ENCODE measurements around the gene SNRPD2.
A peak's percentile ranks its signal among the peaks of the same experiment; 100 is the strongest.

SNRPD2 gene

GRCh38 chr19:45660636-45661035, 31.1 kb downstream of the SNRPD2 start:
- DNase-seq (ENCODE audit: low read depth in 2 of 3, low spot score in 2 of 3) = no peak

GRCh38 chr19:45659096-45659729, 32.5 kb downstream of the SNRPD2 start:
- DNase-seq (ENCODE audit: low read depth in 2 of 3, low spot score in 2 of 3) = no peak

- no peak for DNase-seq (ENCODE audit: low read depth in 2 of 3, low spot score in 2 of 3)
These were observed 34.1 kb downstream of the SNRPD2 start for GRCh38 chr19:45657520-45658167.

GRCh38 chr19:45655073-45655472, 36.7 kb downstream of the SNRPD2 start:
- no peak for DNase-seq (ENCODE audit: low read depth in 2 of 3, low spot score in 2 of 3)

- DNase-seq (ENCODE audit: low read depth in 2 of 3, low spot score in 2 of 3) = no peak
These were observed 38.1 kb downstream of the SNRPD2 start for GRCh38 chr19:45653634-45654033.

- no peak for DNase-seq (ENCODE audit: low read depth in 2 of 3, low spot score in 2 of 3)
These were observed 41.0 kb downstream of the SNRPD2 start for GRCh38 chr19:45650722-45651121.

GRCh38 chr19:45646345-45646698, 45.4 kb downstream of the SNRPD2 start:
- DNase-seq (ENCODE audit: low read depth in 2 of 3, low spot score in 2 of 3) = no peak

- DNase-seq (ENCODE audit: low read depth in 2 of 3, low spot score in 2 of 3) = peak; percentile 53 to 66 (median 57)
These were observed 46.0 kb downstream of the SNRPD2 start for GRCh38 chr19:45645631-45646344.

- no peak for DNase-seq (ENCODE audit: low read depth in 2 of 3, low spot score in 2 of 3)
These were observed 46.6 kb downstream of the SNRPD2 start for GRCh38 chr19:45645068-45645630.

GRCh38 chr19:45643927-45644771, 47.6 kb downstream of the SNRPD2 start:
- no peak for DNase-seq (ENCODE audit: low read depth in 2 of 3, low spot score in 2 of 3)

- DNase-seq (ENCODE audit: low read depth in 2 of 3, low spot score in 2 of 3) = peak; percentile 86 to 98 (median 97)
These were observed 48.5 kb downstream of the SNRPD2 start for GRCh38 chr19:45643024-45643926.

- peak; percentile 75 to 83 (median 76) for DNase-seq (ENCODE audit: low read depth in 2 of 3, low spot score in 2 of 3)
These were observed 50.3 kb downstream of the SNRPD2 start for GRCh38 chr19:45641274-45642105.

- DNase-seq (ENCODE audit: low read depth in 2 of 3, low spot score in 2 of 3) = peak in 1 of 3 experiments; percentile 43
These were observed 50.9 kb downstream of the SNRPD2 start for GRCh38 chr19:45640849-45641273.

- DNase-seq (ENCODE audit: low read depth in 2 of 3, low spot score in 2 of 3) = peak in 2 of 3 experiments; percentile 19 to 23
These were observed 52.6 kb downstream of the SNRPD2 start, which contains the start of gene EML2 for GRCh38 chr19:45638930-45639729. Gene EML2 (minus strand): TSS chr19:45639397. CDS start chr19:45639376, 21 bp downstream.

- no peak for DNase-seq (ENCODE audit: low read depth in 2 of 3, low spot score in 2 of 3)
These were observed 53.7 kb downstream of the SNRPD2 start for GRCh38 chr19:45637890-45638667.
